H1 (cell line): ENCODE data around the gene ASTL. TPM values are rescaled to one million over a fixed set of nuclear protein-coding genes. Genes with fewer than 3 reads are reported as not detected.

ENCODE experiments used
- CTCF ChIA-PET: fragments of 300-600 bp; sonication (Branson Sonifier 250); formaldehyde crosslinking; loops from one replicate; lab custom pipeline; 2021; ENCODE audit not compliant: partially characterized antibody; lab: Charles Lee
- POLR2A ChIA-PET: fragments of 300-600 bp; sonication (Branson Sonifier 250); formaldehyde crosslinking; loops from one replicate; lab custom pipeline; 2021; ENCODE audit warnings: inconsistent platforms; ENCODE audit not compliant: partially characterized antibody; lab: Charles Lee
- DNase-seq, 2 experiments: peaks; one replicate each; pipeline versions ENCODE4 v3.0.0 to v3.0.0-alpha.2; 2010 to 2022; ENCODE audit warnings: low spot score in 2 of 2, low read depth in 1 of 2, mixed read lengths in 1 of 2
- FAIRE-seq: peaks from 2 replicates; lab custom pipeline; 2011; peaks lifted over from hg19 to GRCh38; lab: Jason Lieb, UNC
- H2AFZ ChIP-seq: 2 replicates; pipeline ENCODE4 v1.8.1; 2012; ENCODE audit warnings: low read length, inconsistent platforms
- H2AK5ac ChIP-seq: 2 replicates; pipeline ENCODE4 v1.6.1; 2013; ENCODE audit warnings: low read depth, low read length
- H2BK120ac ChIP-seq: replicated peaks from 2 replicates; pipeline ENCODE3; 2013; ENCODE audit warnings: low read depth, low read length, inconsistent platforms
- H2BK12ac ChIP-seq: 2 replicates; pipeline ENCODE4 v1.6.1; 2013; ENCODE audit warnings: low read depth, low read length
- H2BK15ac ChIP-seq: 2 replicates; pipeline ENCODE4 v1.6.1; 2013; ENCODE audit warnings: low read length
- H2BK20ac ChIP-seq: 2 replicates; pipeline ENCODE4 v1.6.1; 2013; ENCODE audit warnings: low read length
- H2BK5ac ChIP-seq: 2 replicates; pipeline ENCODE4 v1.6.1; 2013; ENCODE audit warnings: low read depth, low read length
- H3K14ac ChIP-seq: 2 replicates; pipeline ENCODE4 v1.6.1; 2013; ENCODE audit warnings: inconsistent platforms; ENCODE audit not compliant: insufficient read length
- H3K18ac ChIP-seq: 2 replicates; pipeline ENCODE4 v1.6.1; 2013; ENCODE audit warnings: low read length; ENCODE audit errors: extremely low read depth
- H3K23ac ChIP-seq: 2 replicates; pipeline ENCODE4 v1.6.1; 2013; ENCODE audit warnings: inconsistent platforms; ENCODE audit not compliant: insufficient read length
- H3K23me2 ChIP-seq: 2 replicates; pipeline ENCODE4 v1.6.1; 2013; ENCODE audit warnings: low read depth, low read length
- H3K27ac ChIP-seq: 2 replicates; pipeline ENCODE4 v1.6.1; 2011; ENCODE audit warnings: low read depth, low read length, inconsistent platforms
- H3K27me3 ChIP-seq, 4 experiments: replicated peaks in 1 of 4; 1 replicate in 1 of 4; 2 replicates in 3 of 4; pipeline versions ENCODE4 v1.6.1 to v1.8.1; 2011 to 2013; ENCODE audit warnings: low read length in 3 of 4, mild to moderate bottlenecking in 3 of 4, inconsistent platforms in 2 of 4, mixed read lengths in 2 of 4, moderate library complexity in 1 of 4; ENCODE audit not compliant: control insufficient read depth in 3 of 4, insufficient read depth in 3 of 4; ENCODE audit errors: extremely low read depth in 1 of 4
- H3K36me3 ChIP-seq, 4 experiments: 2 replicates each; pipeline versions ENCODE4 v1.6.1 to v1.8.1; 2011 to 2013; ENCODE audit warnings: mild to moderate bottlenecking in 4 of 4, low read length in 3 of 4, moderate library complexity in 2 of 4, control low read depth in 1 of 4, inconsistent platforms in 1 of 4; ENCODE audit not compliant: insufficient read depth in 4 of 4, control insufficient read depth in 2 of 4
- H3K4ac ChIP-seq: replicated peaks from 2 replicates; pipeline ENCODE3; 2013; ENCODE audit warnings: low read length, low read depth, mixed read lengths, inconsistent platforms; ENCODE audit not compliant: insufficient read length
- H3K4me1 ChIP-seq, 4 experiments: replicated peaks in 1 of 4; 1 replicate in 1 of 4; 2 replicates in 3 of 4; pipeline versions ENCODE4 v1.6.1 to v1.8.1; 2011 to 2013; ENCODE audit warnings: low read length in 3 of 4, inconsistent platforms in 2 of 4, mixed read lengths in 1 of 4; ENCODE audit not compliant: insufficient read depth in 4 of 4, control insufficient read depth in 3 of 4
- H3K4me2 ChIP-seq, 2 experiments: 2 replicates each; pipeline versions ENCODE4 v1.6.1 to v1.8.1; 2011 to 2013; ENCODE audit warnings: low read depth in 2 of 2, low read length in 2 of 2, control low read depth in 1 of 2, inconsistent platforms in 1 of 2, mild to moderate bottlenecking in 1 of 2; ENCODE audit not compliant: insufficient read depth in 1 of 2
- H3K4me3 ChIP-seq, 4 experiments: fragments of 200-600, 300-600 bp in 1 of 4; sonication (generic), shearing (Covaris generic), sonication (Bioruptor Twin) in 1 of 4; 2 replicates each; pipeline versions ENCODE4 v1.5.1 to v1.8.1; 2011 to 2016; ENCODE audit warnings: low read length in 4 of 4, low read depth in 3 of 4, control low read depth in 2 of 4, inconsistent platforms in 2 of 4, mild to moderate bottlenecking in 2 of 4, mixed read lengths in 1 of 4, moderate library complexity in 1 of 4; ENCODE audit not compliant: insufficient read depth in 2 of 4; ENCODE audit errors: extremely low read depth in 1 of 4
- H3K56ac ChIP-seq: replicated peaks from 2 replicates; pipeline ENCODE3; 2013; ENCODE audit warnings: low read depth, mild to moderate bottlenecking, mixed read lengths, low read length, inconsistent platforms; ENCODE audit not compliant: insufficient read length
- H3K79me1 ChIP-seq: 2 replicates; pipeline ENCODE4 v1.6.1; 2013; ENCODE audit warnings: low read depth, low read length, control low read depth
- H3K79me2 ChIP-seq, 2 experiments: 2 replicates each; pipeline versions ENCODE4 v1.6.1 to v1.8.1; 2012 to 2013; ENCODE audit warnings: low read length in 2 of 2, mild to moderate bottlenecking in 2 of 2, inconsistent platforms in 1 of 2; ENCODE audit not compliant: insufficient read depth in 2 of 2, control insufficient read depth in 1 of 2
- H3K9ac ChIP-seq, 4 experiments: replicated peaks in 1 of 4; 1 replicate in 1 of 4; 2 replicates in 3 of 4; pipeline versions ENCODE4 v1.6.1 to v1.8.1; 2011 to 2013; ENCODE audit warnings: low read depth in 3 of 4, low read length in 3 of 4, control low read depth in 2 of 4, mild to moderate bottlenecking in 2 of 4, moderate library complexity in 2 of 4, inconsistent platforms in 1 of 4; ENCODE audit errors: extremely low read depth in 1 of 4
- H3K9me3 ChIP-seq, 2 experiments: 2 replicates each; pipeline versions ENCODE4 v1.6.1 to v1.8.1; 2012 to 2013; ENCODE audit warnings: mild to moderate bottlenecking in 2 of 2, moderate library complexity in 2 of 2, control low read depth in 1 of 2, inconsistent platforms in 1 of 2, low read depth in 1 of 2, low read length in 1 of 2, mixed read lengths in 1 of 2; ENCODE audit not compliant: insufficient read depth in 2 of 2
- H4K20me1 ChIP-seq, 2 experiments: replicated peaks in 1 of 2; 2 replicates each; pipeline versions ENCODE3 to v1.8.1; 2011 to 2013; ENCODE audit warnings: inconsistent platforms in 2 of 2, low read length in 2 of 2, mild to moderate bottlenecking in 1 of 2; ENCODE audit not compliant: insufficient read depth in 2 of 2, control insufficient read depth in 1 of 2
- H4K5ac ChIP-seq: 2 replicates; pipeline ENCODE4 v1.6.1; 2013; ENCODE audit warnings: low read length, low read depth, mixed read lengths, inconsistent platforms; ENCODE audit not compliant: insufficient read length
- H4K8ac ChIP-seq: 2 replicates; pipeline ENCODE4 v1.8.0; 2013; ENCODE audit warnings: mild to moderate bottlenecking, moderate library complexity, low read length, inconsistent platforms; ENCODE audit not compliant: insufficient read depth; ENCODE audit errors: extremely low read depth
- H4K91ac ChIP-seq: replicated peaks from 2 replicates; pipeline ENCODE3; 2013; ENCODE audit warnings: low read length, mixed read lengths, inconsistent platforms; ENCODE audit not compliant: insufficient read length
- BACH1 ChIP-seq: IDR thresholded peaks from 2 replicates; pipeline ENCODE4 v1.6.1; 2012; ENCODE audit warnings: low read length, improper control_type of control experiment
- BRCA1 ChIP-seq: IDR thresholded peaks from 2 replicates; pipeline ENCODE4 v1.6.1; 2012; ENCODE audit warnings: low read depth, low read length, improper control_type of control experiment
- CBX8 ChIP-seq: fragments of 300-800, 300-1000 bp; sonication (generic); IDR thresholded peaks from 2 replicates; pipeline ENCODE4 v1.7.1; 2016; ENCODE audit warnings: low read depth, low read length, borderline replicate concordance
- CEBPB ChIP-seq: IDR thresholded peaks from 2 replicates; pipeline ENCODE4 v1.6.1; 2012; ENCODE audit warnings: low read depth, low read length
- CREB1 ChIP-seq: IDR thresholded peaks from 2 replicates; pipeline ENCODE4 v1.6.1; 2012; ENCODE audit warnings: inconsistent platforms
- EZH2 ChIP-seq: fragments of 200-600 bp; sonication (generic); IDR thresholded peaks from 2 replicates; pipeline ENCODE4 v1.7.1; 2012; ENCODE audit warnings: low read depth, mild to moderate bottlenecking, moderate library complexity, low read length, inconsistent platforms; ENCODE audit not compliant: severe bottlenecking
- KDM1A ChIP-seq: fragments of 200-600, 300-600 bp; sonication (generic); IDR thresholded peaks from 2 replicates; pipeline ENCODE4 v1.7.1; 2016; ENCODE audit warnings: mild to moderate bottlenecking, low read length, borderline replicate concordance
- KDM5A ChIP-seq: fragments of 200-600 bp; IDR thresholded peaks from 2 replicates; pipeline ENCODE4 v1.7.1; 2012; ENCODE audit warnings: mild to moderate bottlenecking, low read length, inconsistent platforms, mixed read lengths
- SIRT6 ChIP-seq: IDR thresholded peaks from one replicate; pipeline ENCODE4 v1.7.1; 2012; ENCODE audit warnings: low read length, inconsistent platforms
- SP2 ChIP-seq: IDR thresholded peaks from 2 replicates; pipeline ENCODE4 v1.6.1; 2012; ENCODE audit warnings: mild to moderate bottlenecking, low read length, inconsistent platforms
- TAF7 ChIP-seq: optimal IDR thresholded peaks from 2 replicates; pipeline ENCODE3; 2011; ENCODE audit warnings: low read depth, mild to moderate bottlenecking, inconsistent platforms, low read length, moderate library complexity, borderline replicate concordance
- TCF12 ChIP-seq: IDR thresholded peaks from 2 replicates; pipeline ENCODE4 v1.6.1; 2011; ENCODE audit warnings: low read depth, mild to moderate bottlenecking, low read length
- TEAD4 ChIP-seq: IDR thresholded peaks from 2 replicates; pipeline ENCODE4 v1.6.1; 2012; ENCODE audit warnings: low read depth, low read length, inconsistent platforms, mixed read lengths
- WGBS, 2 experiments: shearing (Covaris generic) in 1 of 2; methylation state at CpG; one replicate each; pipeline versions ENCODE4 v1.1.6 to v1.1.7; 2013 to 2015; ENCODE audit warnings: low lambda C conversion rate in 2 of 2, mixed read lengths in 2 of 2, inconsistent platforms in 1 of 2, low coverage in 1 of 2, missing lambda C conversion rate in 1 of 2; ENCODE audit not compliant: insufficient replicate concordance in 2 of 2, insufficient coverage in 1 of 2, insufficient read length in 1 of 2; ENCODE audit errors: extremely low coverage in 1 of 2, missing lambda C conversion rate in 1 of 2; 5-methylcytosine and 5-hydroxymethylcytosine counted together
- polyA plus RNA-seq, 7 experiments: library from polyadenylated mRNA; depleted of rRNA in 3 of 7; stranded (reverse) in 5 of 7; unstranded in 2 of 7; fragments of >200 nt in 5 of 7; fragments of 200-250 nt in 2 of 7; gene quantifications; 1 replicate in 5 of 7; 2 replicates in 1 of 7; 4 replicates in 1 of 7; pipeline versions ENCODE4 v1.2.1 to v1.2.3, GENCODE V29; 2011 to 2013; ENCODE audit warnings: missing spikeins in 2 of 7, mixed read lengths in 2 of 7
- total RNA-seq: library from RNA; stranded (reverse); fragmentation: NEBNext Ultra II Directional; extraction: Animal tissue kit (Norgen Biotek cat#: 25700); gene quantifications from 2 replicates; pipeline ENCODE4 v1.2.1, GENCODE V29; 2021
- TF ChIP-seq, protein P1 (sequence below): IDR thresholded peaks from 2 replicates; pipeline ENCODE4 v1.6.1; 2012; ENCODE audit warnings: inconsistent platforms

ASTL gene
- total and polyA plus RNA-seq, 2 of the 8 experiments (the other 6 are each of a cell fraction or from before 2014, with no cell fraction given): 0.60 to 1.4 TPM

DNA sequence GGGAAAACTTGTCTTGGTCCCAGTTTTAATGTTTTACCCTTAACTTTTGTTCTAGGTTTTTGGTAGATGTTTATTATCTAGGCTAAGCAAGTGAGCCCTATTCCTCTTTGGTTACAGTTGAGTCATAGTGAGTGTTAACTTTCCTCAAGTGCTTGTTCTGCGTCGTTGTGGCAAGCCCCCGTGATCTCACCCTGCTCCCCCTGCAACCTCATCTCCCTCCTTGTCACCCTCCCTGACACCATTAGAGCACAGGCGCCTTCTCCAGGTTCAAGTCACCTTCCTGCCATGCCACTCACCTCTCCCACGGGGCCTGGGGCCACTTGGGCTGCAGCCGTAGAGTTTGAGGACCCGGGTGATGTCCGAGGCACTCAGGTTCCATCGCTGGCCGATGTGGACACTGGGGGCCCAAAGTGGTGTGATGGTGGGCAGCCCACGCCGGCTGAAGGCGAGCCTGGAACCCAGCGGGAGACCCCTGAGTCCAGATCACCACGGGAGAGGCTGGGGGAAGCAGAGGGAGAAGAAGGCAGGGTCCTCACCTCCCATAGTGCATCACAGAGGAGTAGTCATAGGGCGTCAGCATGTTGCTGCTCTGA, 8.7 kb downstream of the ASTL start:
- CTCF ChIA-PET: interaction anchor here (0.8 to 1.6 kb wide), 3 partner anchors 10 to 45 kb away, joined by 3 to 4 read pairs (median 4); no protein-coding TSS in a partner anchor
- TF ChIP-seq BRCA1 (no peak), CREB1 (no peak), KDM1A (no peak), CBX8 (no peak), TCF12 (no peak), SIRT6 (no peak), EZH2 (no peak), TAF7 (no peak), TEAD4 (no peak), BACH1 (no peak), SP2 (no peak), KDM5A (no peak), CEBPB (no peak)
- TF ChIP-seq, protein P1, sequence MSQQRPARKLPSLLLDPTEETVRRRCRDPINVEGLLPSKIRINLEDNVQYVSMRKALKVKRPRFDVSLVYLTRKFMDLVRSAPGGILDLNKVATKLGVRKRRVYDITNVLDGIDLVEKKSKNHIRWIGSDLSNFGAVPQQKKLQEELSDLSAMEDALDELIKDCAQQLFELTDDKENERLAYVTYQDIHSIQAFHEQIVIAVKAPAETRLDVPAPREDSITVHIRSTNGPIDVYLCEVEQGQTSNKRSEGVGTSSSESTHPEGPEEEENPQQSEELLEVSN: no peak
- POLR2A ChIA-PET: no interaction called here
- Histone ChIP-seq H3K14ac (no peak overlapping the region), H2BK12ac (no peak overlapping the region), H3K27me3 (no peaks in the 10 kb centered on the region; a peak in 1 of 7 replicates), H3K18ac (no peak overlapping the region), H3K27ac (no peak overlapping the region), H3K4me2 (no peak overlapping the region), H2AFZ (no peak overlapping the region), H2BK15ac (no peak overlapping the region), H3K36me3 (no peaks in the 10 kb centered on the region), H3K56ac (no peak overlapping the region), H2BK5ac (no peak overlapping the region), H2AK5ac (no peak overlapping the region), H2BK120ac (no peak overlapping the region), H2BK20ac (no peak overlapping the region), H3K79me1 (no peaks in the 10 kb centered on the region), H3K4me1 (no peaks in the 10 kb centered on the region), H3K4ac (no peak overlapping the region), H4K20me1 (peaks cover 0 to 2% of the 10 kb centered on the region in 2 experiments), H3K4me3 (no peak overlapping the region), H4K8ac (no peak overlapping the region), H3K79me2 (no peaks in the 10 kb centered on the region), H4K5ac (no peak overlapping the region), H4K91ac (no peak overlapping the region), H3K23ac (no peak overlapping the region), H3K23me2 (no peaks in the 10 kb centered on the region), H3K9me3 (no peaks in the 10 kb centered on the region), H3K9ac (no peak overlapping the region)
- DNase-seq: no peak
- 88% methylated on average over 16 of the region's 16 CpGs; no CpG with 5 or more reads in 1 of the 2 experiments for WGBS, 2 experiments
- FAIRE-seq: no peak
